Measurements from ENCODE around the gene ARG2. TPM values are rescaled to one million over a fixed set of nuclear protein-coding genes. Genes with fewer than 3 reads are reported as not detected.

ARG2 gene
- total RNA-seq, 1 experiment from 2014 or later: 35.2 TPM

GRCh38 chr14:67581643-67582042 lies 38.1 kb upstream of the ARG2 start:
- Mint-ChIP-seq H3K4me1 (no peaks in the 10 kb centered on the region), H3K4me3 (no peak overlapping the region), H3K36me3 (ENCODE audit: insufficient read depth in 1 of 3, low read depth in 3 of 3) (peaks cover 5 to 52% (median 31%) of the 10 kb centered on the region in 3 experiments; a peak in 6 of 7 replicates), H3K27ac (no peak overlapping the region), H3K9me3 (no peaks in the 10 kb centered on the region), H3K27me3 (ENCODE audit: low read depth) (no peaks in the 10 kb centered on the region)
- H3K9ac ChIP-seq (ENCODE audit: extremely low read depth, insufficient read length, low read length): no peak overlapping the region
- H4K5ac ChIP-seq (ENCODE audit: insufficient read length, low read depth, low read length): no peak overlapping the region
- no peak overlapping the region for H3K23ac ChIP-seq (ENCODE audit: insufficient read length, low read depth, low read length)
- no peak overlapping the region for H3K18ac ChIP-seq (ENCODE audit: insufficient read length, low read depth, low read length)
- no peak overlapping the region for H2AFZ ChIP-seq (ENCODE audit: low read length)
- H3K4me2 ChIP-seq (ENCODE audit: insufficient read depth, insufficient read length, low read length): no peak overlapping the region
- H3K4me1 ChIP-seq (ENCODE audit: insufficient read depth, low read length): no peaks in the 10 kb centered on the region
- no CpG with 5 or more reads among the region's 1 CpG for WGBS (ENCODE audit: extremely low coverage, insufficient read length, low lambda C conversion rate)
- no peak overlapping the region for H2AK5ac ChIP-seq (ENCODE audit: insufficient read length, low read length)
- no peaks in the 10 kb centered on the region for H3K9me3 ChIP-seq (ENCODE audit: control insufficient read depth, low read depth, low read length)
- no peak overlapping the region for H2BK120ac ChIP-seq (ENCODE audit: low read depth, low read length, poor library complexity, severe bottlenecking)
- no peak overlapping the region for H4K91ac ChIP-seq (ENCODE audit: insufficient read length, low read depth, low read length)
- H3K79me1 ChIP-seq (ENCODE audit: insufficient read depth, low read depth, low read length, poor library complexity, severe bottlenecking): no peaks in the 10 kb centered on the region
- TF ChIP-seq CTCF (conservative IDR thresholded peaks at IDR 0.05): no peak
- H3K27me3 ChIP-seq (ENCODE audit: insufficient read depth, low read length): no peaks in the 10 kb centered on the region
- no peak overlapping the region for H3K56ac ChIP-seq (ENCODE audit: insufficient read length, low read depth, low read length)
- H2BK12ac ChIP-seq (ENCODE audit: insufficient read length, low read depth, low read length): no peak overlapping the region
- no peak overlapping the region for H3K14ac ChIP-seq (ENCODE audit: insufficient read depth, low read length)
- H2BK15ac ChIP-seq (ENCODE audit: low read depth, low read length): no peak overlapping the region
- no peak overlapping the region for H2BK5ac ChIP-seq (ENCODE audit: insufficient read length, low read length)
- no peaks in the 10 kb centered on the region for H3K79me2 ChIP-seq (ENCODE audit: insufficient read depth, low read length)
- H3K27ac ChIP-seq (ENCODE audit: insufficient read length, low read depth, low read length): no peak overlapping the region
- H4K8ac ChIP-seq (replicated peaks; ENCODE audit: insufficient read length, low read depth, low read length): no peak overlapping the region
- no peak overlapping the region for H3K4ac ChIP-seq (ENCODE audit: low read depth, low read length)
- no peaks in the 10 kb centered on the region for H4K20me1 ChIP-seq (ENCODE audit: control insufficient read depth, insufficient read depth, insufficient read length)
- no peak for DNase-seq
- no peaks in the 10 kb centered on the region for H3K23me2 ChIP-seq (ENCODE audit: insufficient read length, low read depth, low read length, poor library complexity, severe bottlenecking)
- no peak overlapping the region for H3T11ph ChIP-seq (ENCODE audit: low read length)
- H2BK20ac ChIP-seq (ENCODE audit: low read depth, low read length, poor library complexity, severe bottlenecking): no peak overlapping the region
